NCI-H2227 (cell line): ENCODE data around the gene FAM120B.

Experiments
- DNase-seq: peaks from one replicate; lab custom pipeline; 2025; ENCODE audit not compliant: unreplicated experiment; lab: John Stamatoyannopoulos, UW

Gene FAM120B

DNA sequence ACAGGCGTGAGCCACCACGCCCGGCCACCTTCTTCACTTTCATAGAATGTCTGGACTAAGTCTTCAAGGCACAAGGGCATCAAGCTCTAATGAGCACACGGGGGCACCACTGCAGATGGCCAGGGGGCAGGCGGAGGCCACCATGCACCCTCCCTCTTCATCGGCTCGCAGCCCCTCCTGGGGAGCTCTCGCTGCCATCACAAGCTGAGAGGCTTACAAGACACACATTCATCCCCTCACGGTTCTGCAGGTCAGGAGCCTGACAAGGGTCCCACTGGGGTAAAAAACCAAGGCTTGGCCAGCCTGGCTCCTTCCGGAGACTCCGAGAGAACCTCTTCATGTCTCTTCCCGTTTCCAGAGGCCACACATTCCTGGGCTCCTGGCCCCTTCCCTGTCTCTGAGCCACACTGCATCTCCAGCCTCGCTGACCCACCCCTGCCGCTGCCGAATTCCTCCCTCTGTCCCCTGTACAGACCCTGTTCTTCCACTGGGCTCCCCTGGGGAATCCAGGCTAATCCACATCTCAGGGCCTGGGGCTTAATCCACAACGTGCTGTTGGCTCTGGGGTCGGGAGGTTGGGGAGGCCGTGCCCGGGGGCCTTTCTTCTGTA is 35.5 kb upstream of the FAM120B start:
- no peak for DNase-seq

DNA sequence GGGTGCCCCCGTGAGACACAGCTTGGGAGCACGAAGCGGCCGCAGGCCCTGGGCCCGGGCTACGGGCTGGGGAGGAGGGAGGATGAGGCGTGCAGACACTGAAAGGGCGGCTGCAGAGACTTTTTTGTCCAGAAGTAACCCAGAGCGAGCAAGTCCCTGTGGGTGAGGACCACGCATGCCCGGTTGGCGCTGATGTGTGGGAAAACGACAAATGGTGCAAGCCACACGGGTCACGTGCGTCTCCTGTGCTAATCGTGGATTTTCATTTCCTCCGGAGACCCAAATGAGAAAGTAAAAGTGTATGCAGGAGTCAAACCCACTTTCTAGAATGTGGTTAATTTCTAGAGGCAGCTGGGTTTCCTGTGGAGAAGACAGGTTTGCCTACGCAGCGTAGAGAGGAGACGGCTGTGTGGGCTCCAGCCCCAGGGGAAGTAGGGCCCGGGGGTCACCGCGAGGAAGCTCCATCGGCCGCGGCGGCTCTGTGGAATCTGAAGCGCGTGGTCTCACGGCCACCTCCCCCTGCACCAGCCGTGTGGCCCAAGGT is 34.7 kb upstream of the FAM120B start:
- DNase-seq = no peak

DNA sequence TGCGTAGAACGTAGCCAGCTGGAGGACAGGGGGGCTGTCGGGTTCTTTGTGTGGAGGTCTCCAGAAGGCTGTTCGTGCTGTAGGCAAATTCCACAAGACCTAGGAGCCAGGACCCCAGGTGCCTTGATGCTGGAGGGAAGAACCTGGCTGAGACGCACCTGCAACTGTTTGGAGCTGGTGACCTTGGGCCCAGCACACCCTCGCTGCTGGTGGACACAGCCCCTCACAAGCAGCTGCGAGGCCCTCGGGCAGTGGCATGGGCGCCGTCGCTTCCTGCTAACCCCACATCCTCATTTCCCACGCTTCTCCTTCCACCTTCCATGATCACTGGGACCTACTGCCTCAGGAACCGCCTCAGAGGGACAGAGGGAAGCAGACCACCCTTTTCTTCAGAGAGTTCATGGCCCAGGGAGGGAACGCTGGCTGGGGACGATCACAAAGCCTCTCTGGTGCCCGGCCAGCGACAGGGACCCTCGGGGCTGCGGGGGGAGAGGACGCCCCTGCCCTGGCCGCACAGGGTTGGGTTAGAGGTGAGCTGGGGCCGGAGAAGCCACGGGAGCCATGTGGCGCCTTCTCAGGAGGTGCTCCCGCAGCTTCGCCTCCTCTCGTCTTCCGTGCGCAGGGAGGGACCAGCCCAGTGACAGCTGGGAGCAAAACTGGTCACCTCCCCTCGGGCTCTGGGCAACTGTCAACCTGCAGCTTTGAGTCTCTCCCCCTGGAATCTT is 34.1 kb upstream of the FAM120B start:
- DNase-seq = no peak

DNA sequence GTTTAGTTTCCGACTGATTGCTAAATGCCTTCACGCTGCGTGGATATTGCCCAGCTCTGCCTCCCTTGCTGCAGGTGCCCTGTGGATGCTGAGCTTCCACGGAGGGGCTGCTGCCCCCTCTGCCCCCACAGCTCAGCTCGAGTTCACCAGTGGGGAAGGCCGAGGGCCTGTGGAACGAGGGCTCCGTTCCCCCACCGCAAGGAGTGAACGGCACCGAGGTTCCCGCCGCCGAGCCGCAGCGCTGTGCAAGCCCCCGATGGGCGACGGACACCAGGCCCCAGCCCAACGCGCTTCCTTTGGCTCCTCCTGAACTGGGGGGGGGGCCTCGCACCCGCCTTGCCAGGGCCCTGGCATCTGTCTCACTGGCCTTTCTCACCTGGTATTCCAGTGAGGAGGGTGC is 33.4 kb upstream of the FAM120B start:
- no peak for DNase-seq

DNA sequence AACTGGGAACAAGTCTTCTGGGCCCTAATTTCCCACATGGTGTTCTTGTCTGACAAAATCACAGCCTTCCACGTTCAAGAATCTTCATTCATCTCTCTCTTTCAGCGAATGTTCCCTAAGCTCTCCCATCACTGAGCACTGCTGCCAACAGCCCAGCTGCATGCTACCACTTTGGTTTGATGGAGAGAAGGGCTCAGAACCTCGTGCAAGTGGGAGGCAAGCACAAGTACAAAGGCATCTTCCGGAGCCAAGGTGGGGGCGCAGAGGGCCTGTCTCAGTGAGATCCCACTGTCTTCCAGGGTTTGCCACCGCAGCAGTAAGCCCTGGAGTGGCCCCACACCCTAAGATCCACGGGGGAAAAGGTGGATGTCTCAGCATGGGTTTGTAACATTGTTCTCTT is 32.9 kb upstream of the FAM120B start:
- DNase-seq = no peak

DNA sequence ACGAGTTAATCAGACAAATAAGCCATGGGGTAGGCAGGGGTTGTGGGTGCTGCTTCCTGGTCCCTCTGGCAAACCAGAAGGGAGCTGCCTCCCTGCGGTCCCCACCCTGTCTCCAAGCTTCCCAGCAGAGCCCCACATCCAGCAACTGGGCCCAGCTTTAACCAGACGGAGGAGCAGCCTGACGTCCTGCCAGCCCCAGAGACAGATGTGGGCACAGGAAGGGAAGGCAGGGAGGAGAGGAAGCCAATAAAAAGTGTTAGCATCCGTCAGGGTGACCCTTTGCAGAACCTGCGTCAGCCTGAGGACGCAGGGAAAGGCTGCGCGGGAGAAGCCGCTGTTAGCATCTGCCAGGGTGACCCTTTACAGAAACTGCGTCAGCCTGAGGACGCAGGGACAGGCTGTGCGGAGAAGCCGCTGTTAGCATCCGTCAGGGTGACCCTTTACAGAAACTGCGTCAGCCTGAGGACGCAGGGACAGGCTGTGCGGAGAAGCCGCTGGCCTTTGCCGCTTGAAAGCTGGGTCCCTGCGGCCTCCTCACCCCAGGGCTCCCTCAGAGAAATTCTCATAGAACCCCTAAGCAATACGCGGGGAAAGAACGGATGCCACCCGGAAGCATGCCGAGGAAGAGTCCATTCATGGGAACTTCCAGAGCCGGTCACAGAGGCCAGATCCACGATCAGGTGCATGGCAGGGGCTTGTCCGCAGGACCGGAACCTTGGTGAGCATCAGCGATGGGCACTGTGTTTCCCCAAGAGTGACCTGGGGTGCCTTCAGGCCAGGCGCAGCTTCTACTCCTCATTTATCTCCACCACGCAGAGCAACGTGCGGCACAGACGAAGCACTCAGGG is 31.6 kb upstream of the FAM120B start:
- no peak for DNase-seq

DNA sequence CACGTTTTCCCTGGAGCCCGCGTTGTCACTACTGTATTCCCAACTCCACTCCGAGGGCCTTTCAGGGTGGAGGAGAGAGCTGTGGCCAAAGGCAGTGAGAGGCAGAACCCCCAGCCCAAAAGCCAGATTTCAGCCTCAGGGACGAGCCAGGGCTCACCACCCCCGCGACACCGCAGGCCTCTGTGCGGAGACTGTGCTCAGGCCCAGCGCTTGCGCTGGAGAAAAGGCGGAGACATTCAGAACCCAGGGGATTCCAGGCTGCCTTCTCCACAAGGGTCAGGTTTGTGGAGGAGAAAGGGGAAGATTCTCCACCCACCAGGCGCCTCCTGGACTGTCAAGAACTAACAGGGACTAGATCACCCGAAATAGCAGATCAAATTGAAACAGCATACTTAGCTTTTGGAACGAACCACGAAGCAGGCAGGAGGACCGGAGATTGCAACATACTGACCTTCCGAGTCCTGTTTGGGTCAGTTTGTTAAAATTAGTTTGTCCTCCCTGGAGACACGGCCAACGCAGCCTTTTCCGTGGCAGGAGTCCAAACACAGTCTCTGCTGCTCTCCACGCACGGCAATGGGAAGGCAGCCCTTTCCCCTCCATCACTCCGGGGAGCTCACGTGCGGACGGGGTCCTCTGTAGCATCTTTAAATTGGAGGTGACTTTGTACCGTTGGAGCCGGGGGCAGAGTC is 30.0 kb upstream of the FAM120B start:
- no peak for DNase-seq

DNA sequence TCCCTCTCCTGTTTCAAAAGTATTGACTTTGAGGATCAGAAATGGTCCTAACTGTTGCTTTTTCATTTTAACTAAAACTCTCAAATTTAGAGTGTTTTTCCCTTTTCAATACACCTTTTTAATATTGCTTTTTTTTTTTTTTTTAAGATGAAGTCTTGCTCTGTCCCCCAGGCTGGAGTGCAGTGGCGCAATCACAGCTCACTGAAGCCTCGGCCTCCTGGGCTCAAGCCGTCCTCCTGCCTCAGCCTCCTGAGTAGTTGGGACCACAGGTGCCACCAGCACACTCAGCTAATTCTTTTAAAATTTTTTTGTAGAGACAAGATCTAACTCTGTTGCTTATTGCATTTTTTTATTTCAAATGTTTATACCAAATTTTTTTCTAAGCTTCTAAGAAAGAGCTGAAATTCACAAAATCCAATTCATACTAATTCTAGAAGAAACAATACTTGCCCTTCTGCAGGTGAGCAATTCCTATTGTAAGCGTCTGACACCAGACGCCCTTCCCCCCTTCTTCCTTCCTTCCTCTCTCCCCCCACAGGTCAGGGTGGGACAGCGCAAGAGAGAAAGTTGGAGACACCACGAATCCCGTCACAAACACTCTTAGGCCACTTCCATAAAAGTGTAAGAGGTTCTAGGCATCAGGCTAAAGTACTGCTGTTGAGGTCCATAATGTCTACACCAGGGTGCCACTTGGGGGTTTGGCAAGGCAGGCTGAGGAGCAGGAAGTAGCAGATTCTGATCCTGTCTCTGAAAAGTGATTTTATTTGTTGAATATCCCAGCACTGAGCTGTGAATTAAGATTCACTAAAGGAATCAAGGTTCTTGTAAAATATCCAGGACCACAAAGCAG is 28.4 kb upstream of the FAM120B start:
- DNase-seq = no peak

DNA sequence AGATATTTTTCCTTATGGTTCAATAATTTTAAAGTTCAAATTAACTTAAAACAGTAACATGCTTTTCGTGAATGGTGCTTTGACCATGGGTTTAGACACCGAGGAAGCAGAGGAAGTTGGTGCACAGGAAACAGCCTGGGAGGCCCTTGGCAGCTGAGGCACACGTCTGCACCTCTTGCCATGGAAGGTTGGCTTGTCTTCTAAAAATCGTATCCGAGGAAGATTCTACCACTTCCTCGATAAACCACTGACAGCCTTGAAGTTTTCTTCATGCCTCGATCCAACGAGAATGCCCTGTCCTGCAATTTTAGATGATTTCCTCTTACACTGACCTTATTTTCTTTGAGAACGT is 27.8 kb upstream of the FAM120B start:
- no peak for DNase-seq

DNA sequence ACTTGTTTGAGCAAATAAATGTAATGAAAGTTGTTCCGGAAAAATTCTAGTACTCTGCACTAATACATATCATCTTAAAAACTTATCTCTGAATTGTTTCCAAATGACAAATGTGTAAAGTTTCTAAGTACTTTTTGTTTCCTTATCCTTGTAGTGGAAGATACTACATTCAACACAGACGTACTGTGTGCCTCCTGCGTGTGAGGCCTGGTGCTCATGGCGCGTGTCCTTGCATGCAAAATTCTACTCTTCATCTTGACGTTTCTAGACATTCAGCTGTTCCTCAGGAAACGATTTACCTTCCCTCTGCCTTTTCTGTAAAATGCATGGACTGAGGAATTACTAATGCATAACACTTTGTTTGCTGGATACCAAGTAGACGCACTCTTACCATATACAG is 27.1 kb upstream of the FAM120B start:
- DNase-seq = no peak

DNA sequence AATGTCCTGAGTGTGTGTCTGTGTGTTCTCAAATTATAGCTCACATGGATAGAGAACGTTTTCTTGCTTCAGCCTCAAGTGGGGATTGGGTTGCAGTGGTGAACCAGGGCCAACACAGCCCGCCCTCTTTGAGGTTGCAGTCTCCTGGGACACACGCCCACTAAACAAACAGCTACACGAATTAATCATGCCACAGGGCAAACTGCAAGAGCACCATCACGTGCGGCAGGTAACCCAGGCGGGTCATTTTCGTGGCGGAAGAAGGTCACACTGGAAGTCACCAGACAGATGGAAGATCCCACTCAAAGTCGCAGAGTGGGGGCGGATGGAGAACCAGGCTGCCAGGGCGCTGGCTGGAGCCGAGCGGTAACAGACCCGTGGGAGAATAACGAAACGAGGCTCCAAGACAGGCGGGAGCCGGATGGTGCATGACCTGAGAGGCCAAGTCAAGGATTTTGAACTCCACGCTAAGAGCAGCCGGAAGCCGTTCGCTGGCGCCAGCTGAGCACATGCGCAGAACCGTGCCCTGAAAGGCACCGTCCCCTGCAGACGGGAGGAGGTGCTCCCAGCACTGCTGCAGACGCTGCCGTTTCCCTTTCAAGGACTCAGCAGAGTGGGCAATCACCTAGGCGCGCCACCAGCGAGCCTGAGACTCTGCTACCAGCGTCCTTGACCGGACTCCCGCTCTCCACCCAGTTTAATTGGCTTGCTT is 26.4 kb upstream of the FAM120B start:
- peak; percentile 79 for DNase-seq

DNA sequence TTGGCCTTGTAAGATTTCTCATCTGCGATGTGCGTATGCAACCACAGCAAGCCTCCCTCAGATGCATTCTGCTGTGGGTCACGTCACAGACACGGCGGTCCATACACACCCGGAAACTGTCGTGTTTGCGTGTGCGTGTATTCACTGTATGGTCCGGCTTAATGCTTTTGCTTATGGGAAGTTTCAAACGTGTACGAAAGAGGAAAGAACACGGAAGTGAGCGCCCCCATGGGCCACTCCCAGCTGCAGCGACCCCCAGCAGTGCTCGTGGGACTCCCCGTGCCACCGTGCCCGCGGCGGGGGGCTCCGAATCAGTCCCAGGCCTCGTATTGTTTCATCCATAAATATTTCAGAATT is 25.9 kb upstream of the FAM120B start:
- no peak for DNase-seq

DNA sequence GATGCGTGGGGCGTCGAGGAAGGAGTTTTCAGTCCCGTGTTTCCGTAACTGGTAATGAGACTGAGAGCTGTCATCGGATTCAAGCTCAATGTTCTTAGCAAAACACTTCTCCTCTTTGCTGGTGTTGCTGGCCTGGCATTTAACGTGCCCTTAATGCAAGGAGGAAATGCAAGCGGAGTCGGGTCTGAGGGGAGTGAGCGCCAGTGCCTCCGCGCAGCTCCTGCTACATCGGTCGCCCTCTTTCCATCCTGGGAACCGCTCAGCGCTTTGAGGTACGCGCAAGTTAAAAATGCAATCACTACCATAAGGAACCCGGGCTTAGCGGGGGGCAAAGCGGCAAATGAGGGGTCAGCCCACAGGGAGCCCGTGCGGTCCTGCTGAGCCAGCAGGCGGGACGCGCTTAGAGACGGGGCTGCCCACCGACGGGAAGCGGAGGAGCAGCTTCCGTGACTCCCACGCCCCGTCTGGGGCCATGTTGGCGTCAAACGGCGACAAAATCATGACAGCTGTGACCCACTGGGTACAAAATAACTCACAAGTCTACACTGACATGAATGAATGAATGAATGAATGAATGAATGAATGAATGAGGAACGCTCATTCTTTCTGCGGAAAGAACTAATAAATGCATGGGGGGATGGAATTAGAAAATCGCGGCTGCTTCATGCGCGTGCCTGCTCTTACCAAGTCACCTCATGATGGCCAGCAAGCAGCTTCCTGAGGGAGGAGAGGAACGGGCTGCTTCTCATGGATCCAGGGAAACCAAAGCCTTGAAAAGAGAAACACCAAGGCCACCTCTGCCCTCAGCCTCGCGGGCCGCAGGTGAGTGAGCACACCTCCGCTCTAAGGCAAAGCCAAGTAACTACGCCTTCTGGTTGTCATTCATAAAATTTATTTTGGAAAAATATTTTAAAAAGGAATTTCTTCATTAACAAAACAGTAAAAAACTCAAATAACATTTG is 24.9 kb upstream of the FAM120B start:
- DNase-seq = no peak

DNA sequence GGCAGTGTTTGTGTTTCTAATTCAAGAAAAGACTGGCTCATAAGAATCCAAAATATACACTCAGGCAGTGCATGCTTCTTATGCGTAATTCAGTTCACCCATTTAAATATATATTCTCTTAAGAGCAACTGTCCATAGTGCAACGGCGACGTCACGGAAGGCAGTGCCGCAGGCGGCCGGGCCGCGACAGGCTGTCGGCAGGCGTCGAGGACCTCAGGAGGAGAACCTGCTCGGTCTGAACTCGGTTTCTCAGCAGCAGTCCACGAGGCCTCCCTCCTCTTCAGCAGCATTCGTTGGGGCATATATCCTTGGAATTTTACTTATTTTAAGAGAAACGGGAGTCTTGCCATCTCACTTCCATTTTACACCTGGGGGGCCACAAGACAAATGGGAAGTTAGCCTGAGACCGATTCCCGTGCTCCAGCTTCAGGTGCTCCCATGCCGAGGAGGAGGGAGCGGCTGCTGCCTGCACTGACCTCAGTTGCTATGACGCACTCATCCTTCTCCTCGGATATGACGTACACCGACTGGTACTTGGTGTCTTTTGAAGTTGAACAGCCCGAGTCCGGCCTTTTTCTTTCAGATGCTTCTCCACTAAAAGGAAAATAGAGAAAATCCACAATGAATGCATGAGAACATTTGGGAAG is 23.9 kb upstream of the FAM120B start:
- DNase-seq = no peak

DNA sequence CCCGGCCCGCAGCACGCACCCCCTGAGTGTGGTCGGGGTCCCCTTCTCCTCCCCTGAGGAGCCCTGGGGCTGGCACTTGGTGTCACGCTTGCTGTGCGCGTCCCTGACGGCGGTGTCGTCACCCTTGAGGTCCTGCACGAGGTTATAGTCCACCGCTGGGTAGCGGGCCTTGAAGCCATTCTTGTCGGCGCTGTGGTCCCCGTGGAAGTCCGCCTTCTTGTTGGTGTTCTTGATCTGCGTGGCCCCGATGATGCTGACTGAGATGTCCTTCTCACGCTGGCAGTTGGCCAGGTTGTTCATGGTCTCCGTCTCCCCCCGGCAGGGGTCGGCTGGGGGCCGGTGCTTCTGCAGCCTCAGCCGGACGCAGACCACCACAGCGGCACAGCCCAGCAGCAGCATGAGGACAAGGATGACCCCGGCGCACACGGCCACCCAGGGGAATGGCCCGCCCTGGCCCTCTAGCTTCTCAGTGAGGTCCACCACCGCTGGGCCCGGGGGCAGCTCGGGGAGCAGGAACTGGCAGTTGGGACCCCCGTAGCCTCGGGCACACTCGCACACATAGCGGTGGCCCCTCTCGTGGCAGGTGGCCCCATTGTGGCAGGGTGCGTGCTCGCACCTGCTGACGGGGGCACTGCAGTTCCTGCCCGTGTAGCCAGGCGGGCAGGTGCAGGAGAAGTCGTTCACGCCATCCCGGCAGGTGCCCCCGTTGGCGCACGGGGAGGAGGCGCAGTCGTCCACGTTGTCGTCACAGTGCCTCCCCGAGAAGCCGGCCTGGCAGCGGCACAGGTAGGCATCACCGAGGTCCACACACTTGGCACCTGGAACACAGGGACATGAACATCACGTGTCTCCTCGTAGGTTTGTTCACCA is 23.1 kb upstream of the FAM120B start:
- no peak for DNase-seq

DNA sequence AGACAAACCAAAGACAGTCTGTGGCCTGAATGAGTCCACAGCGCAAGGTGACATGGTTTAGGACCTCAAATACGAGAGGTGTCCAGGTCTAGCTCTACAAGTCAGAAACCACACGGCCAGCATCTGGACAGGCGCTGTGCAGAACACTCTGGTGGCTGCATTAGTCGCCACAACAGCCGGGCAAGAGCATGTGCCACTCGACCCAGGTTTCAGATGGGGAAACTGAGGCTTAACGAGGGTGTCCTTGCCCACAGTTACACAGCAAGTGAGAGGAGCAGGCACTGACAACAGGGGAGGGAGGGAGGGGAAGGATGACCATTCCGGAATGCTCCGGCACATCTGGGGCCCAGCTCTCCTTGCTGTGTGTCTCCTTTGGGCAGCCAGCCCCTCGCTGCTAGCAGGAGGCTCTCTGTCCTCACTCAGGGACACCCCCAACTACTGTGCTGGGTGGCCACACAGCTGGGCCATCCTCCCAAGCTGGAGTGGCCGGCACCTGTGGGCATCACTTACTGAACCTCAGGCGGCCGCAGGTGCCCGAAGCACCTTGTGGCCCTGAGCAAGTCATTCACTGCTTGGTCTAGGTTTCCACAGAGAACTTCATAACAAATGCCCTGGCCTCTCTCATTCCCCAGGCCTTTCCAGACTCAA is 22.3 kb upstream of the FAM120B start:
- no peak for DNase-seq
